Fibroblast of skin of left biceps (primary cell): ENCODE data around the gene POU5F1.
A peak's percentile ranks its signal among the peaks of the same experiment; 100 is the strongest.

ENCODE experiments used
- DNase-seq, 2 experiments: peaks; one replicate each; pipeline ENCODE4 v3.0.0-alpha.2; 2013; ENCODE audit warnings: low read depth in 2 of 2

Gene POU5F1

GRCh38 chr6:31140643-31141042 is 29.8 kb downstream of the POU5F1 start:
- no peak for DNase-seq

- DNase-seq: peak; percentile 58 to 60
Measured at GRCh38 chr6:31139599-31139998, 30.9 kb downstream of the POU5F1 start.

- DNase-seq: no peak
Measured at GRCh38 chr6:31138982-31139381, 31.5 kb downstream of the POU5F1 start, which contains the start of gene PSORS1C2. PSORS1C2 (minus strand) TSS chr6:31139066; CDS start chr6:31139026, 40 bp downstream.

GRCh38 chr6:31135710-31136109 is 34.8 kb downstream of the POU5F1 start:
- DNase-seq: no peak

- no peak for DNase-seq
Measured at GRCh38 chr6:31132806-31133205, 37.7 kb downstream of the POU5F1 start.

GRCh38 chr6:31131595-31131994 is 38.9 kb downstream of the POU5F1 start:
- DNase-seq: no peak

GRCh38 chr6:31130751-31131150 is 39.7 kb downstream of the POU5F1 start:
- DNase-seq: no peak

- no peak for DNase-seq
Measured at GRCh38 chr6:31129130-31129529, 41.4 kb downstream of the POU5F1 start.

- no peak for DNase-seq
Measured at GRCh38 chr6:31128093-31128676, 42.3 kb downstream of the POU5F1 start.

GRCh38 chr6:31126396-31127175 is 43.9 kb downstream of the POU5F1 start:
- no peak for DNase-seq

GRCh38 chr6:31125586-31126363 is 44.7 kb downstream of the POU5F1 start:
- no peak for DNase-seq

- DNase-seq: no peak
Measured at GRCh38 chr6:31125162-31125561, 45.3 kb downstream of the POU5F1 start.

- DNase-seq: no peak
Measured at GRCh38 chr6:31122791-31123706, 47.4 kb downstream of the POU5F1 start.

- no peak for DNase-seq
Measured at GRCh38 chr6:31121131-31121790, 49.2 kb downstream of the POU5F1 start.

- no peak for DNase-seq
Measured at GRCh38 chr6:31120151-31120915, 50.1 kb downstream of the POU5F1 start, which contains the start of gene CDSN. CDSN (minus strand) TSS chr6:31120446; CDS start chr6:31120419, 27 bp downstream.

GRCh38 chr6:31118178-31118577 is 52.3 kb downstream of the POU5F1 start:
- no peak for DNase-seq

GRCh38 chr6:31116661-31117385 is 53.7 kb downstream of the POU5F1 start:
- no peak for DNase-seq

GRCh38 chr6:31115941-31116560 is 54.4 kb downstream of the POU5F1 start:
- no peak for DNase-seq
